GM18507 (cell line): Measurements from ENCODE around the gene KIF18B.

Experiments used
- DNase-seq: peaks from one replicate; pipeline ENCODE4 v3.0.0; 2011; ENCODE audit warnings: low read depth; ENCODE audit not compliant: insufficient read length; ENCODE audit errors: extremely low spot score
- FAIRE-seq: peaks from 2 replicates; lab custom pipeline; 2011; peaks lifted over from hg19 to GRCh38; lab: Jason Lieb, UNC

The KIF18B gene

GRCh38 chr17:44908761-44909326 lies 38.7 kb downstream of the KIF18B start:
- no peak for FAIRE-seq
- DNase-seq: no peak

GRCh38 chr17:44907729-44908470 lies 39.7 kb downstream of the KIF18B start:
- DNase-seq (no peak), FAIRE-seq (no peak)

GRCh38 chr17:44906763-44907728 lies 40.5 kb downstream of the KIF18B start:
- no peak for DNase-seq
- FAIRE-seq: no peak

GRCh38 chr17:44906010-44906646 lies 41.4 kb downstream of the KIF18B start:
- DNase-seq (no peak), FAIRE-seq (no peak)

- no peak for FAIRE-seq
These were observed 42.3 kb downstream of the KIF18B start for GRCh38 chr17:44905006-44906000.

GRCh38 chr17:44904001-44904984 lies 43.3 kb downstream of the KIF18B start:
- no peak for FAIRE-seq
- no peak for DNase-seq

More at GRCh38 chr17:44905006-44906000, 42.3 kb downstream of the KIF18B start:
- no peak for DNase-seq

GRCh38 chr17:44903012-44903685 lies 44.4 kb downstream of the KIF18B start:
- FAIRE-seq (no peak), DNase-seq (no peak)

GRCh38 chr17:44902135-44902760 lies 45.3 kb downstream of the KIF18B start:
- DNase-seq: no peak
- no peak for FAIRE-seq

GRCh38 chr17:44901411-44901921 lies 46.1 kb downstream of the KIF18B start:
- no peak for DNase-seq

GRCh38 chr17:44900894-44901293 lies 46.7 kb downstream of the KIF18B start:
- FAIRE-seq (no peak), DNase-seq (no peak)

More at GRCh38 chr17:44901411-44901921, 46.1 kb downstream of the KIF18B start:
- FAIRE-seq: no peak

GRCh38 chr17:44899074-44899782 lies 48.3 kb downstream of the KIF18B start, which contains the start of gene EFTUD2:
Gene EFTUD2 (minus strand): TSS chr17:44899445. CDS start chr17:44894521, 4,924 bp downstream.
- DNase-seq: peak; percentile 82
- peak; percentile 99 for FAIRE-seq

GRCh38 chr17:44898768-44899073 lies 48.9 kb downstream of the KIF18B start:
- FAIRE-seq (no peak), DNase-seq (no peak)

- FAIRE-seq (no peak), DNase-seq (no peak)
These were observed 52.9 kb downstream of the KIF18B start for GRCh38 chr17:44894642-44895041.

GRCh38 chr17:44892250-44892649 lies 55.3 kb downstream of the KIF18B start:
- no peak for DNase-seq

GRCh38 chr17:44889003-44889402 lies 58.6 kb downstream of the KIF18B start:
- FAIRE-seq (no peak), DNase-seq (no peak)

More at GRCh38 chr17:44892250-44892649, 55.3 kb downstream of the KIF18B start:
- FAIRE-seq: no peak
